HG03196 (cell line): Measurements from ENCODE around the gene C2orf92.
"Not testable (repeated sequence)": the region's sequence is repeated elsewhere in the genome, so short reads cannot be mapped to it uniquely, and the experiment has no call there.

Experiments used
- ATAC-seq: cut with Tn5 transposase; IDR thresholded peaks from one replicate; pipeline ENCODE4 v1.9.1; 2021; ENCODE audit not compliant: unreplicated experiment

The C2orf92 gene

GRCh38 chr2:97688062-97688827 lies 18.7 kb downstream of the C2orf92 start:
- no peak for ATAC-seq

GRCh38 chr2:97691166-97691565 lies 21.7 kb downstream of the C2orf92 start:
- ATAC-seq = no peak

GRCh38 chr2:97693476-97693875 lies 24.0 kb downstream of the C2orf92 start:
- ATAC-seq = no peak

GRCh38 chr2:97695744-97696143 lies 26.2 kb downstream of the C2orf92 start:
- no peak for ATAC-seq

GRCh38 chr2:97697252-97698235 lies 28.0 kb downstream of the C2orf92 start:
- peak; percentile 66 for ATAC-seq

- ATAC-seq = no peak
Observed at GRCh38 chr2:97698530-97698929, 29.0 kb downstream of the C2orf92 start.

- ATAC-seq = no peak
Observed at GRCh38 chr2:97699765-97700444, 30.4 kb downstream of the C2orf92 start.

GRCh38 chr2:97701186-97701585 lies 31.7 kb downstream of the C2orf92 start:
- no peak for ATAC-seq

GRCh38 chr2:97701851-97702465 lies 32.4 kb downstream of the C2orf92 start:
- no peak for ATAC-seq

GRCh38 chr2:97702731-97703470 lies 33.4 kb downstream of the C2orf92 start:
- ATAC-seq = no peak

- no peak for ATAC-seq
Observed at GRCh38 chr2:97703741-97704140, 34.2 kb downstream of the C2orf92 start.

GRCh38 chr2:97704989-97705388 lies 35.5 kb downstream of the C2orf92 start:
- ATAC-seq = no peak

- no peak for ATAC-seq
Observed at GRCh38 chr2:97706112-97706511, 36.6 kb downstream of the C2orf92 start.

- no peak for ATAC-seq
Observed at GRCh38 chr2:97706708-97707345, 37.3 kb downstream of the C2orf92 start.

- no peak for ATAC-seq
Observed at GRCh38 chr2:97707362-97708047, 38.0 kb downstream of the C2orf92 start.

GRCh38 chr2:97708048-97708380 lies 38.5 kb downstream of the C2orf92 start:
- ATAC-seq = no peak

- no peak for ATAC-seq
Observed at GRCh38 chr2:97708608-97709007, 39.1 kb downstream of the C2orf92 start.

- no peak for ATAC-seq
Observed at GRCh38 chr2:97711394-97711711, 41.8 kb downstream of the C2orf92 start.

- not testable (repeated sequence) for ATAC-seq
Observed at GRCh38 chr2:97712175-97712574, 42.7 kb downstream of the C2orf92 start.
